ENCODE results near the gene AMN1.
"Not testable (repeated sequence)": the region's sequence is repeated elsewhere in the genome, so short reads cannot be mapped to it uniquely, and the experiment has no call there.

AMN1 gene

DNA sequence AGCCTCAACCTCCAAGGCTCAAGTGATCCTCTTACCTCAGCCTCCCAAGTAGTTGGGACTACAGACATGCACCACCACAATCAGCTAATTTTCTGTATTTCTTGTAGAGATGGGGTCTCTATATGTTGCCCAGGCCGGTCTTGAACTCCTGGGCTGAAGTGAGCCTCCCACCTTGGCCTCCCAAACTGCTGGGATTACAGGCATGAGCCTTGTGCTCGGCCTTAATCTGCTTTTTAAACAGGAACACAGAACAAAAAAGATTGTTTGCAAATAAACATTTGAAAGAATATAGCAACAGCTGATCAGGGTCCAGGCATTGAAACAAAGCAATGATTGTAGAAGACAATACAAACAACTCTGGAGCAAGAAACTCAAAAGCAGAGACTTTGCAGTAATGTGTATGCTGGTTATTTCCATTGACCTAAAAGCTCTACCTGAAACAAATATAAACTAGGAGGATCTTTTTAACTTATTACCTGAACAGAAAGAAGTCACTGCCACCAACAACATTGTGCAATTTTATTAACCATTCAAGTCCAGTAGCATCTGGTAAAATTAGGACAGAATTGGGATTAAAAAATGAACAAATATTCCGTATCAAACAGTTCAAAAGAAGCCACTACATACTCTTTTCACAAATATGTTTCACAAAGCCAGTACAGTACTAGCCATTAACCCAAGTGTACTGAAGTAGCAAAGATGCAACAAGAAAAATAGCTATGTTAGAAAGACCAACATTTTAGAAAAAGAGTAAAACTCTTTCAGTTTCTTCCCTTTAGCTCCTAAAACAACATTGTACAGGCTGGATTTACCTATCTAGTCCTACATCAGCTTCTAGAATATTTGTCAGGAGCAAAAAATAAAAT, 14.2 kb downstream of the AMN1 start:
- H3K9me2 ChIP-seq (replicated peaks; ENCODE audit: low read depth, low read length), result no peaks in the 10 kb centered on the region
- H3K9ac ChIP-seq (ENCODE audit: low read depth, low read length, poor library complexity, severe bottlenecking), result no peak overlapping the region

DNA sequence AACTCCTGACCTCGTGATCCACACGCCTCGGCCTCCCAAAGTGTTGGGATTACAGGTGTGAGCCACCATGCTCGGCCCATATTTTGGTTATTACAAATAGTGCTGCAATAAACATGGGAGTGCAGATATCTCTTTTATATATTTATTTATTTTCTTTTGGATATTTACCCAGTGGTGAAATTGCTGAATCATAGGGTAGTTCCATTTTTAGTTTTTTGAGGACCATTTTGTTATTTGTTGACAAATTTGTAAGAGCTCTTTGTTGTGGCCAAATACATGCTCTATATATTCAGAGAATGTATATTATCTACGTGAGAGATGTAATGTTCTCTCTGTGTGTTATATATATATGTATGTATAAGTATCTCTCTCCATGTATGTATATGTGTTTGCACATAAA, 15.9 kb downstream of the AMN1 start:
- H3K79me2 ChIP-seq (ENCODE audit: insufficient read depth, low read length), result no peaks in the 10 kb centered on the region
- no peak overlapping the region for H2AFZ ChIP-seq (ENCODE audit: low read length)
- no peaks in the 10 kb centered on the region; the same call in 1 of the 2 replicates for H3K9me3 ChIP-seq (ENCODE audit: insufficient read depth, low read depth, low read length)
- H3K36me3 ChIP-seq (ENCODE audit: insufficient read depth, low read length), result no peaks in the 10 kb centered on the region
- no peak overlapping the region for H3K4me3 ChIP-seq (ENCODE audit: low read length, poor library complexity, severe bottlenecking)
- H3K9ac ChIP-seq (ENCODE audit: low read depth, low read length, poor library complexity, severe bottlenecking), result no peak overlapping the region
- no peaks in the 10 kb centered on the region for H3F3A ChIP-seq (ENCODE audit: low read depth)
- no peaks in the 10 kb centered on the region for H3K27me3 ChIP-seq (ENCODE audit: insufficient read depth, low read length, poor library complexity, severe bottlenecking)
- no peak overlapping the region for H3K4me2 ChIP-seq (ENCODE audit: low read depth, low read length, poor library complexity, severe bottlenecking)
- no peaks in the 10 kb centered on the region for H3K9me2 ChIP-seq (replicated peaks; ENCODE audit: low read depth, low read length)
- no peaks in the 10 kb centered on the region for H4K20me1 ChIP-seq (ENCODE audit: insufficient read depth, low read length, poor library complexity, severe bottlenecking)
- TF ChIP-seq, protein P1, sequence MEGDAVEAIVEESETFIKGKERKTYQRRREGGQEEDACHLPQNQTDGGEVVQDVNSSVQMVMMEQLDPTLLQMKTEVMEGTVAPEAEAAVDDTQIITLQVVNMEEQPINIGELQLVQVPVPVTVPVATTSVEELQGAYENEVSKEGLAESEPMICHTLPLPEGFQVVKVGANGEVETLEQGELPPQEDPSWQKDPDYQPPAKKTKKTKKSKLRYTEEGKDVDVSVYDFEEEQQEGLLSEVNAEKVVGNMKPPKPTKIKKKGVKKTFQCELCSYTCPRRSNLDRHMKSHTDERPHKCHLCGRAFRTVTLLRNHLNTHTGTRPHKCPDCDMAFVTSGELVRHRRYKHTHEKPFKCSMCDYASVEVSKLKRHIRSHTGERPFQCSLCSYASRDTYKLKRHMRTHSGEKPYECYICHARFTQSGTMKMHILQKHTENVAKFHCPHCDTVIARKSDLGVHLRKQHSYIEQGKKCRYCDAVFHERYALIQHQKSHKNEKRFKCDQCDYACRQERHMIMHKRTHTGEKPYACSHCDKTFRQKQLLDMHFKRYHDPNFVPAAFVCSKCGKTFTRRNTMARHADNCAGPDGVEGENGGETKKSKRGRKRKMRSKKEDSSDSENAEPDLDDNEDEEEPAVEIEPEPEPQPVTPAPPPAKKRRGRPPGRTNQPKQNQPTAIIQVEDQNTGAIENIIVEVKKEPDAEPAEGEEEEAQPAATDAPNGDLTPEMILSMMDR (conservative IDR thresholded peaks at IDR 0.05; ENCODE audit: low read length), result no peak
- TF ChIP-seq EZH2phosphoT487 (IDR thresholded peaks at IDR 0.05; ENCODE audit: borderline replicate concordance), result no peak
- H3K4me1 ChIP-seq (ENCODE audit: insufficient read depth, low read length, poor library complexity, severe bottlenecking), result peaks cover 6% of the 10 kb centered on the region

More for the DNA sequence above, 14.2 kb downstream of the AMN1 start:
- no peaks in the 10 kb centered on the region for H3K79me2 ChIP-seq (ENCODE audit: insufficient read depth, low read length)
- H3K4me1 ChIP-seq (ENCODE audit: insufficient read depth, low read length, poor library complexity, severe bottlenecking), result peaks cover 6% of the 10 kb centered on the region
- no peaks in the 10 kb centered on the region for H3K9me3 ChIP-seq (ENCODE audit: insufficient read depth, low read depth, low read length)
- peak overlapping the region; percentile 11; the same call in 1 of the 2 replicates for H2AFZ ChIP-seq (ENCODE audit: low read length)
- H3F3A ChIP-seq (ENCODE audit: low read depth), result no peaks in the 10 kb centered on the region
- H3K4me3 ChIP-seq (ENCODE audit: low read length, poor library complexity, severe bottlenecking), result no peak overlapping the region
- TF ChIP-seq, protein P1 (conservative IDR thresholded peaks at IDR 0.05; ENCODE audit: low read length), result no peak
- no peak for TF ChIP-seq EZH2phosphoT487 (IDR thresholded peaks at IDR 0.05; ENCODE audit: borderline replicate concordance)
- no peak overlapping the region for H3K4me2 ChIP-seq (ENCODE audit: low read depth, low read length, poor library complexity, severe bottlenecking)
- H3K36me3 ChIP-seq (ENCODE audit: insufficient read depth, low read length), result no peaks in the 10 kb centered on the region
- H4K20me1 ChIP-seq (ENCODE audit: insufficient read depth, low read length, poor library complexity, severe bottlenecking), result no peaks in the 10 kb centered on the region
- H3K27me3 ChIP-seq (ENCODE audit: insufficient read depth, low read length, poor library complexity, severe bottlenecking), result no peaks in the 10 kb centered on the region

DNA sequence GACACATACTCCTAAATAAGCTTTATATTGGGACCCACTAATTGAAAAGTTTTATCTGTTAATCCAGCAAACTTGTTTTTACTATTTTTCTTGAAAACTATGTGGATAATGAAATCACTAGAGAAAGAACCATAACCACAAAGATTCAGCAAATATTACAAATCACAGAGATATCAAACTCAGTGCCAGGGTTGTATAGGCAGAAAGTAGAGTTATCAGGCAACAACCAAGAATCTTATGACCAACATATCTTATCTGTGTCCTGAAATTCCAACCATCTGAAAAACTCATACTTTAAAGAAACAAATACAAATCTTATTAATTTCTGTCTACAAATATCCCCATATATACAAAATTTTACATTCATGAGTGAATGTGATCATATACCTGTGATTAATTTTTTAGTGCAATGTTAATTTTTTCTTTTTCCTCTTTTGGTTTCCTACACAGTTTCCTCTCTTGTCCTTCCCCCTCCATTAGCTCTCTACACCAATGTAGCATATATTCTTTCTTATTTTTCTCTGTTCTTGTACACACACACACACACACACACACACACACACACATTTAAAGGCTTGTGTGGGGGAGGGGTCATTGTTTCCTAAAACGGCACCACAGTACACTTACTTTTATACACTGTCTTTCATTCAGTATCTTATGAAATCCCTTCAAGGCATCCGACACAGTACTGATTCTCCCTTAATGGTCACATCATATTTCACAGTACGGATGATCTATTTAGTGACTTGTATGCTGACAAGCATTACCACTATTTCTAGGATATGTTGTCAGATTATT, 18.6 kb downstream of the AMN1 start:
- H3K79me2 ChIP-seq (ENCODE audit: insufficient read depth, low read length), result no peaks in the 10 kb centered on the region
- peaks cover under 1% of the 10 kb centered on the region for H3K4me1 ChIP-seq (ENCODE audit: insufficient read depth, low read length, poor library complexity, severe bottlenecking)
- no peak overlapping the region for H2AFZ ChIP-seq (ENCODE audit: low read length)
- no peak for TF ChIP-seq EZH2phosphoT487 (IDR thresholded peaks at IDR 0.05; ENCODE audit: borderline replicate concordance)
- TF ChIP-seq, protein P1 (conservative IDR thresholded peaks at IDR 0.05; ENCODE audit: low read length), result no peak
- no peaks in the 10 kb centered on the region for H4K20me1 ChIP-seq (ENCODE audit: insufficient read depth, low read length, poor library complexity, severe bottlenecking)
- H3K9ac ChIP-seq (ENCODE audit: low read depth, low read length, poor library complexity, severe bottlenecking), result no peak overlapping the region
- H3K9me3 ChIP-seq (ENCODE audit: insufficient read depth, low read depth, low read length), result no peaks in the 10 kb centered on the region; the same call in 1 of the 2 replicates
- no peaks in the 10 kb centered on the region for H3F3A ChIP-seq (ENCODE audit: low read depth)
- no peak overlapping the region for H3K4me3 ChIP-seq (ENCODE audit: low read length, poor library complexity, severe bottlenecking)
- no peaks in the 10 kb centered on the region for H3K27me3 ChIP-seq (ENCODE audit: insufficient read depth, low read length, poor library complexity, severe bottlenecking)
- no peaks in the 10 kb centered on the region for H3K36me3 ChIP-seq (ENCODE audit: insufficient read depth, low read length)
- no peak overlapping the region for H3K4me2 ChIP-seq (ENCODE audit: low read depth, low read length, poor library complexity, severe bottlenecking)
- H3K9me2 ChIP-seq (replicated peaks; ENCODE audit: low read depth, low read length), result no peaks in the 10 kb centered on the region

DNA sequence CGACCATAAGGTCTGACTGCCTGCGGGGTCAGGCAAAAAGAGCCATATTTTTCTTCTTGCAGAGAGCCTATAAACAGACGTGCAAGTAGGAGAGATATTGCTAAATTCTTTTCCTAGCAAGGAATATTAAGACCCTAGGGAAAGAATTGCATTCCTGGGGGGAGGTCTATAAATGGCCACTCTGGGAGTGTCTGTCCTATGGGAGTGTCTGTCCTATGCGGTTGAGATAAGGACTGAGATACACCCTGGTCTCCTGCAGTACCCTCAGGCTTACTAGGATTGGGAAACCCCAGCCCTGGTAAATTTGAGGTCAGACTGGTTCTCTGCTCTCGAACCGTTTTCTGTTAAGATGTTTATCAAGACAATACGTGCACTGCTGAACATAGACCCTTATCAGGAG, 20.7 kb downstream of the AMN1 start:
- not testable (repeated sequence) for H3K27me3 ChIP-seq (ENCODE audit: insufficient read depth, low read length, poor library complexity, severe bottlenecking); H3K4me2 ChIP-seq (ENCODE audit: low read depth, low read length, poor library complexity, severe bottlenecking); H3K9me2 ChIP-seq (replicated peaks; ENCODE audit: low read depth, low read length)

More for the DNA sequence above, 20.7 kb downstream of the AMN1 start:
- H3K79me2 ChIP-seq (ENCODE audit: insufficient read depth, low read length); H4K20me1 ChIP-seq (ENCODE audit: insufficient read depth, low read length, poor library complexity, severe bottlenecking); H3K9me3 ChIP-seq (ENCODE audit: insufficient read depth, low read depth, low read length); H3F3A ChIP-seq (ENCODE audit: low read depth); H2AFZ ChIP-seq (ENCODE audit: low read length); H3K4me1 ChIP-seq (ENCODE audit: insufficient read depth, low read length, poor library complexity, severe bottlenecking); H3K36me3 ChIP-seq (ENCODE audit: insufficient read depth, low read length); H3K4me3 ChIP-seq (ENCODE audit: low read length, poor library complexity, severe bottlenecking); H3K9ac ChIP-seq (ENCODE audit: low read depth, low read length, poor library complexity, severe bottlenecking): not testable (repeated sequence)

Measured in Loucy (cell line).